Measurements from ENCODE around the gene TRIO. TPM values are rescaled to one million over a fixed set of nuclear protein-coding genes. Genes with fewer than 3 reads are reported as not detected.

TRIO gene
- polyA plus RNA-seq, 3 donors = 1.7 to 45.8 (median 2.1) TPM

- Mint-ChIP-seq H3K4me1 (peaks cover 10% of the 10 kb centered on the region), H3K36me3 (no peaks in the 10 kb centered on the region), H3K9me3 (no peaks in the 10 kb centered on the region), H3K27me3 (ENCODE audit: low read depth in 3 of 3) (no peaks in the 10 kb centered on the region), H3K27ac (peak overlapping the region in 1 of 7 donors; percentile 9), H3K4me3 (no peak overlapping the region)
- 100% methylated on average over 2 of the region's 2 CpGs for WGBS (ENCODE audit: insufficient coverage)
- no peak for DNase-seq
- TF ChIP-seq CTCF (IDR thresholded peaks at IDR 0.05) = no peak
- no peak overlapping the region for H3K27ac ChIP-seq (ENCODE audit: low read depth in 1 of 2, low read length in 2 of 2)
- no peak overlapping the region for H3K9ac ChIP-seq (ENCODE audit: insufficient read depth, low read length, poor library complexity, severe bottlenecking)
- no peak overlapping the region for H3K4me3 ChIP-seq (replicated peaks in 1 of 3; ENCODE audit: low read depth in 2 of 3, low read length in 3 of 3)
- peaks cover 5 to 9% of the 10 kb centered on the region in 2 donors for H3K4me1 ChIP-seq (ENCODE audit: control insufficient read depth in 1 of 2, insufficient read depth in 2 of 2, low read length in 2 of 2)
- no peaks in the 10 kb centered on the region for H3K9me3 ChIP-seq (replicated peaks in 1 of 2; ENCODE audit: control insufficient read depth in 1 of 2, insufficient read depth in 1 of 2, low read length in 2 of 2)
- peaks cover 80% of the 10 kb centered on the region for H3K79me2 ChIP-seq (ENCODE audit: insufficient read depth, low read length)
- no peaks in the 10 kb centered on the region for H3K36me3 ChIP-seq (replicated peaks in 1 of 2; ENCODE audit: control insufficient read depth in 1 of 2, insufficient read depth in 2 of 2, low read length in 2 of 2)
- no peak overlapping the region for H3K4me2 ChIP-seq (replicated peaks; ENCODE audit: extremely low read depth, low read length, poor library complexity, severe bottlenecking)
- H4K20me1 ChIP-seq (ENCODE audit: insufficient read depth, low read length) = peaks cover 95% of the 10 kb centered on the region
- intact Hi-C loops (cut with micrococcal nuclease) = no loop called here
- no peak overlapping the region for H2AFZ ChIP-seq (ENCODE audit: insufficient read depth, low read depth, low read length, poor library complexity, severe bottlenecking)
- H3K27me3 ChIP-seq (ENCODE audit: control insufficient read depth in 2 of 2, insufficient read depth in 2 of 2, low read length in 2 of 2) = no peaks in the 10 kb centered on the region
These were observed 96.8 kb downstream of the TRIO start for GRCh38 chr5:14239951-14240350.

GRCh38 chr5:14240359-14240758 lies 97.2 kb downstream of the TRIO start:
- no peak for TF ChIP-seq CTCF (IDR thresholded peaks at IDR 0.05)
- no peak overlapping the region for H3K4me3 Mint-ChIP-seq
- H3K4me1 Mint-ChIP-seq = peaks cover 10% of the 10 kb centered on the region
- H4K20me1 ChIP-seq (ENCODE audit: insufficient read depth, low read length) = peaks cover 95% of the 10 kb centered on the region
- H3K36me3 Mint-ChIP-seq = no peaks in the 10 kb centered on the region
- no peak for DNase-seq
- H3K4me1 ChIP-seq (ENCODE audit: control insufficient read depth in 1 of 2, insufficient read depth in 2 of 2, low read length in 2 of 2) = peaks cover 5 to 9% of the 10 kb centered on the region in 2 donors
- intact Hi-C loops (cut with micrococcal nuclease) = no loop called here
- no peak overlapping the region for H3K4me3 ChIP-seq (replicated peaks in 1 of 3; ENCODE audit: low read depth in 2 of 3, low read length in 3 of 3)
- H3K9me3 ChIP-seq (replicated peaks in 1 of 2; ENCODE audit: control insufficient read depth in 1 of 2, insufficient read depth in 1 of 2, low read length in 2 of 2) = no peaks in the 10 kb centered on the region
- peaks cover 80% of the 10 kb centered on the region for H3K79me2 ChIP-seq (ENCODE audit: insufficient read depth, low read length)
- H3K4me2 ChIP-seq (replicated peaks; ENCODE audit: extremely low read depth, low read length, poor library complexity, severe bottlenecking) = no peak overlapping the region
- no peak overlapping the region for H2AFZ ChIP-seq (ENCODE audit: insufficient read depth, low read depth, low read length, poor library complexity, severe bottlenecking)
- H3K27ac Mint-ChIP-seq = peak overlapping the region in 4 of 7 donors; percentile 29 to 84 (median 36)
- peak overlapping the region in 1 of 2 donors; percentile 18 for H3K27ac ChIP-seq (ENCODE audit: low read depth in 1 of 2, low read length in 2 of 2)
- no peaks in the 10 kb centered on the region for H3K9me3 Mint-ChIP-seq
- H3K9ac ChIP-seq (ENCODE audit: insufficient read depth, low read length, poor library complexity, severe bottlenecking) = no peak overlapping the region
- no peaks in the 10 kb centered on the region for H3K27me3 ChIP-seq (ENCODE audit: control insufficient read depth in 2 of 2, insufficient read depth in 2 of 2, low read length in 2 of 2)
- no peaks in the 10 kb centered on the region for H3K36me3 ChIP-seq (replicated peaks in 1 of 2; ENCODE audit: control insufficient read depth in 1 of 2, insufficient read depth in 2 of 2, low read length in 2 of 2)
- no peaks in the 10 kb centered on the region for H3K27me3 Mint-ChIP-seq (ENCODE audit: low read depth in 3 of 3)
- no CpG with 5 or more reads among the region's 2 CpGs for WGBS (ENCODE audit: insufficient coverage)

All from CD14-positive monocyte (primary cell).